SK-N-SH treated with all-trans-retinoic acid at 6 μM for 48 hours (cell line): ENCODE measurements around the gene SMARCAL1.

Experiments used
- ATAC-seq: fragments of 200-7000 bp; cut with Tn5 transposase; 3 replicates; pipeline ENCODE4 v1.9.1; 2020; ENCODE audit warnings: mild to moderate bottlenecking, moderate library complexity
- ARNTL ChIP-seq: fragments of 450-650 bp; formaldehyde crosslinking; IDR thresholded peaks from 2 replicates; pipeline ENCODE4 v1.5.0; 2020; ENCODE audit warnings: low read depth, mild to moderate bottlenecking, moderate library complexity, borderline replicate concordance
- BACH2 ChIP-seq: fragments of 250-450 bp; sonication (Bioruptor Pico); IDR thresholded peaks from 2 replicates; pipeline ENCODE4 v1.9.0; 2021; ENCODE audit warnings: mild to moderate bottlenecking, borderline replicate concordance
- CSDC2 ChIP-seq: fragments of 250-450 bp; sonication (Bioruptor Pico); IDR thresholded peaks from 2 replicates; pipeline ENCODE4 v1.5.0; 2020; ENCODE audit warnings: mild to moderate bottlenecking, moderate library complexity
- ESRRG ChIP-seq: fragments of 250-450 bp; sonication (Bioruptor Pico); IDR thresholded peaks from 2 replicates; pipeline ENCODE4 v1.6.1; 2021; ENCODE audit warnings: mild to moderate bottlenecking
- ISL1 ChIP-seq: fragments of 250-450 bp; sonication (Bioruptor Pico); IDR thresholded peaks from 2 replicates; pipeline ENCODE4 v2.1.2; 2022; ENCODE audit warnings: mild to moderate bottlenecking, moderate library complexity
- OSR1 ChIP-seq: fragments of 250-450 bp; sonication (Bioruptor Pico); IDR thresholded peaks from 2 replicates; pipeline ENCODE4 v1.8.0; 2022; ENCODE audit warnings: moderate library complexity, mild to moderate bottlenecking, inconsistent platforms
- POU6F1 ChIP-seq: fragments of 250-450 bp; sonication (Bioruptor Pico); IDR thresholded peaks from 2 replicates; pipeline ENCODE4 v1.8.0; 2021; ENCODE audit warnings: low read depth, mild to moderate bottlenecking, moderate library complexity, borderline replicate concordance
- RARB ChIP-seq: fragments of 250-450 bp; sonication (Bioruptor Pico); IDR thresholded peaks from 2 replicates; pipeline ENCODE4 v1.8.0; 2021; ENCODE audit warnings: mild to moderate bottlenecking, moderate library complexity
- SNAI2 ChIP-seq: fragments of 250-450 bp; sonication (Bioruptor Pico); IDR thresholded peaks from 2 replicates; pipeline ENCODE4 v1.5.0; 2020; ENCODE audit warnings: mild to moderate bottlenecking, moderate library complexity
- TOX ChIP-seq: fragments of 250-450 bp; sonication (Bioruptor Pico); IDR thresholded peaks from 2 replicates; pipeline ENCODE4 v1.8.0; 2021; ENCODE audit warnings: mild to moderate bottlenecking, moderate library complexity, borderline replicate concordance
- ZC3H10 ChIP-seq: fragments of 250-450 bp; sonication (Bioruptor Pico); IDR thresholded peaks from 2 replicates; pipeline ENCODE4 v1.5.1; 2021; ENCODE audit warnings: mild to moderate bottlenecking, moderate library complexity
- ZNF565 ChIP-seq: fragments of 450-650 bp; formaldehyde crosslinking; conservative IDR thresholded peaks from 2 replicates; pipeline ENCODE4 v1.5.0; 2020; ENCODE audit warnings: low read depth, mild to moderate bottlenecking, moderate library complexity
- ZNF70 ChIP-seq: fragments of 450-650 bp; formaldehyde crosslinking; IDR thresholded peaks from 2 replicates; pipeline ENCODE4 v1.5.0; 2020; ENCODE audit warnings: mild to moderate bottlenecking, moderate library complexity
- ZNF8 ChIP-seq: fragments of 450-650 bp; formaldehyde crosslinking; IDR thresholded peaks from 2 replicates; pipeline ENCODE4 v1.5.0; 2020; ENCODE audit warnings: mild to moderate bottlenecking, moderate library complexity
- TF ChIP-seq, protein P1 (sequence below): fragments of 250-450 bp; sonication (Bioruptor Pico); IDR thresholded peaks from 2 replicates; pipeline ENCODE4 v1.5.1; 2020; ENCODE audit warnings: low read depth, mild to moderate bottlenecking, moderate library complexity
- TF ChIP-seq, protein P2 (sequence below): fragments of 250-450 bp; sonication (Bioruptor Pico); IDR thresholded peaks from 2 replicates; pipeline ENCODE4 v1.8.0; 2020; ENCODE audit warnings: mild to moderate bottlenecking, moderate library complexity, borderline replicate concordance
- TF ChIP-seq, protein P3 (sequence below): fragments of 250-450 bp; sonication (Bioruptor Pico); IDR thresholded peaks from 2 replicates; pipeline ENCODE4 v1.5.0; 2020; ENCODE audit warnings: mild to moderate bottlenecking, moderate library complexity

SMARCAL1 gene

DNA sequence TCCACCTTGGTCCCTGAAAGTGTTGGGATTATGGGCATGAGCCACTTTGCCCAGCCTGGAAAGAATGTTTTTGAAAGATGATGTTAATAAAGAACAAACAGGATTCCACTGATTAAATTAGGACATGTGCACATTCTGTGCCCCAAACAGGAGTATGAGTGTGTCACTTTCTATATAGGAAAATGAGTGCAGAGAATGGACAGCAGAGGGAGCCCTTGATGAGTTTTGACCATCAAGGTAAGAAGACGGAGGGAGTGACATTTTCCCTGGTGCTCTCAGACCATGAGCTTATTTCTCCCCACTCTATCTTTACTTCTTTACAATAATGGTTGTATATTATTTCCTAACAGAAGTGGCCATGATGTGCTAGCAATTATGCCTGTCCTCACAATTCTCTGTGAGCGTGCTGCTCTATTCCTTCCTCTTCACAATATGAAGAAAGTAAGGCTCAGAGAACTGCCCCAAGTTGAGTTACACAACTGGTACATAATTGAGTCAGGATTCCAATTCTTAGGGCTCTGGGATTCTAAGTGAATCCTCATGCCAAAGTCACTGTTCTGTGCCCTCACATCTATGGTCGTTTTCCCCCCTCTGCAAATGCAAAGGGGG lies 107.0 kb downstream of the SMARCAL1 start:
- ATAC-seq = peak; percentile 91

DNA sequence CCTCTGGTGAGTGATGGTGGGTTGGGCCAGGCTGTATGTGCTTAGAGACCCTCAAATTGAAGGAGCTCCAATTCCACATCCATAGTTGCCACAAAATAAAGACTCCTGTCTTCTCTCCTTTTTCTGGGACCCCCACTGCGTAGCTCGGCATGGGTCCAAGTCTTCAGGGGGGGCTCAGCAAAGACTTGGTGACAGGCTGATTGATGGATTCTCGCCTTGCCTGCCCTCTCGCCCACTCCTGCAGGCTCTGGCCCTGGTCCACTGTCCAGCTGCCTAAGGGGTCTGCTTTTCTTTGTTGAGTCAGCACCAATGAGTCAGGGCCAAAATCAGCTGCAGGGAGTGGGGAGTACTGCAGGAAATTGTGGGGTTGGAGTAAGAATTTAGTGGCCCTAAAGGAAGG lies 107.8 kb downstream of the SMARCAL1 start:
- no peak for ATAC-seq
- no peak for TF ChIP-seq ZNF8 (CRISPR knock-in tag)
- TF ChIP-seq TOX (CRISPR knock-in tag) = no peak
- no peak for TF ChIP-seq RARB (CRISPR knock-in tag)
- TF ChIP-seq, protein P1, sequence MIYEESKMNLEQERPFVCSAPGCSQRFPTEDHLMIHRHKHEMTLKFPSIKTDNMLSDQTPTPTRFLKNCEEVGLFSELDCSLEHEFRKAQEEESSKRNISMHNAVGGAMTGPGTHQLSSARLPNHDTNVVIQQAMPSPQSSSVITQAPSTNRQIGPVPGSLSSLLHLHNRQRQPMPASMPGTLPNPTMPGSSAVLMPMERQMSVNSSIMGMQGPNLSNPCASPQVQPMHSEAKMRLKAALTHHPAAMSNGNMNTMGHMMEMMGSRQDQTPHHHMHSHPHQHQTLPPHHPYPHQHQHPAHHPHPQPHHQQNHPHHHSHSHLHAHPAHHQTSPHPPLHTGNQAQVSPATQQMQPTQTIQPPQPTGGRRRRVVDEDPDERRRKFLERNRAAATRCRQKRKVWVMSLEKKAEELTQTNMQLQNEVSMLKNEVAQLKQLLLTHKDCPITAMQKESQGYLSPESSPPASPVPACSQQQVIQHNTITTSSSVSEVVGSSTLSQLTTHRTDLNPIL (CRISPR knock-in tag) = no peak
- no peak for TF ChIP-seq ESRRG
- TF ChIP-seq ZC3H10 (CRISPR knock-in tag) = no peak
- no peak for TF ChIP-seq ZNF70 (CRISPR knock-in tag)
- TF ChIP-seq POU6F1 (CRISPR knock-in tag) = no peak
- TF ChIP-seq OSR1 (CRISPR knock-in tag) = no peak
- TF ChIP-seq, protein P2, sequence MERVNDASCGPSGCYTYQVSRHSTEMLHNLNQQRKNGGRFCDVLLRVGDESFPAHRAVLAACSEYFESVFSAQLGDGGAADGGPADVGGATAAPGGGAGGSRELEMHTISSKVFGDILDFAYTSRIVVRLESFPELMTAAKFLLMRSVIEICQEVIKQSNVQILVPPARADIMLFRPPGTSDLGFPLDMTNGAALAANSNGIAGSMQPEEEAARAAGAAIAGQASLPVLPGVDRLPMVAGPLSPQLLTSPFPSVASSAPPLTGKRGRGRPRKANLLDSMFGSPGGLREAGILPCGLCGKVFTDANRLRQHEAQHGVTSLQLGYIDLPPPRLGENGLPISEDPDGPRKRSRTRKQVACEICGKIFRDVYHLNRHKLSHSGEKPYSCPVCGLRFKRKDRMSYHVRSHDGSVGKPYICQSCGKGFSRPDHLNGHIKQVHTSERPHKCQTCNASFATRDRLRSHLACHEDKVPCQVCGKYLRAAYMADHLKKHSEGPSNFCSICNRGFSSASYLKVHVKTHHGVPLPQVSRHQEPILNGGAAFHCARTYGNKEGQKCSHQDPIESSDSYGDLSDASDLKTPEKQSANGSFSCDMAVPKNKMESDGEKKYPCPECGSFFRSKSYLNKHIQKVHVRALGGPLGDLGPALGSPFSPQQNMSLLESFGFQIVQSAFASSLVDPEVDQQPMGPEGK (CRISPR knock-in tag) = no peak
- TF ChIP-seq, protein P3, sequence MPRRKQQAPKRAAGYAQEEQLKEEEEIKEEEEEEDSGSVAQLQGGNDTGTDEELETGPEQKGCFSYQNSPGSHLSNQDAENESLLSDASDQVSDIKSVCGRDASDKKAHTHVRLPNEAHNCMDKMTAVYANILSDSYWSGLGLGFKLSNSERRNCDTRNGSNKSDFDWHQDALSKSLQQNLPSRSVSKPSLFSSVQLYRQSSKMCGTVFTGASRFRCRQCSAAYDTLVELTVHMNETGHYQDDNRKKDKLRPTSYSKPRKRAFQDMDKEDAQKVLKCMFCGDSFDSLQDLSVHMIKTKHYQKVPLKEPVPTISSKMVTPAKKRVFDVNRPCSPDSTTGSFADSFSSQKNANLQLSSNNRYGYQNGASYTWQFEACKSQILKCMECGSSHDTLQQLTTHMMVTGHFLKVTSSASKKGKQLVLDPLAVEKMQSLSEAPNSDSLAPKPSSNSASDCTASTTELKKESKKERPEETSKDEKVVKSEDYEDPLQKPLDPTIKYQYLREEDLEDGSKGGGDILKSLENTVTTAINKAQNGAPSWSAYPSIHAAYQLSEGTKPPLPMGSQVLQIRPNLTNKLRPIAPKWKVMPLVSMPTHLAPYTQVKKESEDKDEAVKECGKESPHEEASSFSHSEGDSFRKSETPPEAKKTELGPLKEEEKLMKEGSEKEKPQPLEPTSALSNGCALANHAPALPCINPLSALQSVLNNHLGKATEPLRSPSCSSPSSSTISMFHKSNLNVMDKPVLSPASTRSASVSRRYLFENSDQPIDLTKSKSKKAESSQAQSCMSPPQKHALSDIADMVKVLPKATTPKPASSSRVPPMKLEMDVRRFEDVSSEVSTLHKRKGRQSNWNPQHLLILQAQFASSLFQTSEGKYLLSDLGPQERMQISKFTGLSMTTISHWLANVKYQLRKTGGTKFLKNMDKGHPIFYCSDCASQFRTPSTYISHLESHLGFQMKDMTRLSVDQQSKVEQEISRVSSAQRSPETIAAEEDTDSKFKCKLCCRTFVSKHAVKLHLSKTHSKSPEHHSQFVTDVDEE (CRISPR knock-in tag) = no peak
- TF ChIP-seq SNAI2 (CRISPR knock-in tag) = no peak
- no peak for TF ChIP-seq ISL1 (CRISPR knock-in tag)
- no peak for TF ChIP-seq BACH2 (CRISPR knock-in tag)

More for the DNA sequence above, 107.0 kb downstream of the SMARCAL1 start:
- TF ChIP-seq ZNF565 (CRISPR knock-in tag) (no peak), ISL1 (CRISPR knock-in tag) (no peak), TOX (CRISPR knock-in tag) (no peak)

DNA sequence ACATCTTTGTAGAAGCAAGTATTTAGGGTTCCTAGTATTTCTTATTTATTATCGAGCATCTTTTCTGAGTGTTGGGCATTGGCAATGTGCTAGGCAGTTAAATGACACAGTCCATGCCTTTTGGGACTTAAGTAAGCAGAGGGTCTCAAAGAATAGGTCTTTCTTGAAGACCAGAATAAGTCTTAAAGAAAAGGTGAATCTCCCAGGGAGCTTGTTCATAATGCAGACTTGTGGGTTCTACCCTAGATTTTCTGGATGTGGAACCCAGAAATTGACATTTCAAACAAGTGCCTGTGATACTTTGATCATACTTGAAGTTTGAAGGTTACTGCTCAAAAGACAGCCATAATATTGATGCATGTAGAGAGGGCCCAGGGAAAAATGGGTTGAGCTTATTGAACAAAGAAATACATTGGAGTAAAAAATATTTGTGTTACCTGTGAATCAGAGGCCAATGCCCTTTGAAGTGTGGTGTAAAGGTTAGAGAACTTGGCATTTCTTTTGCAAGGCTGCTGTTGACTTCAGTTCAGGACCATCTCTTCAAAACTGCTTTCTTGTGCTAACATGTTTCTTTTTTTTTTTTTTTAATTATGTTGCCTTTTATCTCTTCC lies 110.7 kb downstream of the SMARCAL1 start:
- ATAC-seq = no peak

More for the DNA sequence above, 110.7 kb downstream of the SMARCAL1 start:
- TF ChIP-seq, protein P2 (CRISPR knock-in tag) = no peak
- TF ChIP-seq OSR1 (CRISPR knock-in tag) = no peak
- TF ChIP-seq, protein P1 (CRISPR knock-in tag) = no peak
- TF ChIP-seq ZC3H10 (CRISPR knock-in tag) = no peak
- no peak for TF ChIP-seq ZNF8 (CRISPR knock-in tag)
- TF ChIP-seq ARNTL (CRISPR knock-in tag) = no peak
- no peak for TF ChIP-seq CSDC2 (CRISPR knock-in tag)
